IgD-negative memory B cell (primary cell): Measurements from ENCODE around the gene HSD3B1. TPM values are rescaled to one million over a fixed set of nuclear protein-coding genes. Genes with fewer than 3 reads are reported as not detected.
A peak's percentile ranks its signal among the peaks of the same experiment; 100 is the strongest.

Experiments used
- H3K27ac Mint-ChIP-seq, 3 donors: one replicate each; pipeline ENCODE4 v1.8.0; 2020 to 2022; ENCODE audit warnings: mild to moderate bottlenecking in 3 of 3, mixed read lengths in 3 of 3, moderate library complexity in 1 of 3
- H3K27me3 Mint-ChIP-seq: one replicate; pipeline ENCODE4 v1.8.0; 2021; ENCODE audit warnings: mixed read lengths
- H3K36me3 Mint-ChIP-seq: one replicate; pipeline ENCODE4 v1.8.0; 2020; ENCODE audit warnings: mild to moderate bottlenecking, mixed read lengths
- H3K4me1 Mint-ChIP-seq, 3 donors: one replicate each; pipeline ENCODE4 v1.8.0; 2020 to 2022; ENCODE audit warnings: mixed read lengths in 3 of 3, mild to moderate bottlenecking in 1 of 3
- H3K4me3 Mint-ChIP-seq, 4 donors: one replicate each; pipeline ENCODE4 v1.8.0; 2020 to 2022; ENCODE audit warnings: mild to moderate bottlenecking in 4 of 4, mixed read lengths in 4 of 4, moderate library complexity in 3 of 4
- H3K9me3 Mint-ChIP-seq, 3 donors: one replicate each; pipeline ENCODE4 v1.8.0; 2020 to 2021; ENCODE audit warnings: mixed read lengths in 3 of 3, mild to moderate bottlenecking in 1 of 3
- polyA plus RNA-seq: library from polyadenylated mRNA; unstranded; fragments of 300-500 nt; fragmentation: Illumina TruSeq; gene quantifications from one replicate; pipeline ENCODE4 v1.2.3, GENCODE V29; 2021

The HSD3B1 gene
- not detected for polyA plus RNA-seq

- Mint-ChIP-seq H3K36me3 (no peaks in the 10 kb centered on the region), H3K27ac (no peak within 1 kb of the TSS), H3K4me1 (no peaks in the 10 kb centered on the region), H3K4me3 (no peak within 1 kb of the TSS), H3K9me3 (peaks cover 0 to 2% (median 2%) of the 10 kb centered on the region in 3 donors), H3K27me3 (peaks cover 6% of the 10 kb centered on the region)
Observed at GRCh38 chr1:119506941-119507340, at the start of gene HSD3B1. TSS of gene HSD3B1 (plus strand) at chr1:119507210. CDS start at chr1:119507477, 267 bp downstream.

- H3K27ac Mint-ChIP-seq = no peak overlapping the region
- H3K4me1 Mint-ChIP-seq = no peaks in the 10 kb centered on the region
- peaks cover 0 to 11% (median 0%) of the 10 kb centered on the region in 3 donors for H3K9me3 Mint-ChIP-seq
- H3K36me3 Mint-ChIP-seq = peaks cover 3% of the 10 kb centered on the region
- H3K4me3 Mint-ChIP-seq = no peak overlapping the region
- H3K27me3 Mint-ChIP-seq = peaks cover 3% of the 10 kb centered on the region
Observed at GRCh38 chr1:119462964-119463363, 44.0 kb upstream of the HSD3B1 start.

GRCh38 chr1:119463569-119463968, 43.4 kb upstream of the HSD3B1 start:
- H3K27me3 Mint-ChIP-seq = peaks cover under 1% of the 10 kb centered on the region
- H3K4me1 Mint-ChIP-seq = no peaks in the 10 kb centered on the region
- peaks cover under 1% of the 10 kb centered on the region for H3K36me3 Mint-ChIP-seq
- no peak overlapping the region for H3K4me3 Mint-ChIP-seq
- H3K27ac Mint-ChIP-seq = no peak overlapping the region
- peaks cover 0 to 11% (median 0%) of the 10 kb centered on the region in 3 donors for H3K9me3 Mint-ChIP-seq

GRCh38 chr1:119466445-119466844, 40.6 kb upstream of the HSD3B1 start:
- H3K9me3 Mint-ChIP-seq = peaks cover 0 to 1% (median 0%) of the 10 kb centered on the region in 3 donors
- no peaks in the 10 kb centered on the region for H3K36me3 Mint-ChIP-seq
- H3K4me1 Mint-ChIP-seq = no peaks in the 10 kb centered on the region
- peaks cover 3% of the 10 kb centered on the region for H3K27me3 Mint-ChIP-seq
- H3K4me3 Mint-ChIP-seq = no peak overlapping the region
- no peak overlapping the region for H3K27ac Mint-ChIP-seq

GRCh38 chr1:119467219-119467618, 39.8 kb upstream of the HSD3B1 start:
- peaks cover 0 to 1% (median 0%) of the 10 kb centered on the region in 3 donors for H3K9me3 Mint-ChIP-seq
- no peak overlapping the region for H3K4me3 Mint-ChIP-seq
- no peaks in the 10 kb centered on the region for H3K4me1 Mint-ChIP-seq
- H3K27ac Mint-ChIP-seq = no peak overlapping the region
- no peaks in the 10 kb centered on the region for H3K36me3 Mint-ChIP-seq
- peaks cover 3% of the 10 kb centered on the region for H3K27me3 Mint-ChIP-seq

GRCh38 chr1:119467857-119468668, 38.9 kb upstream of the HSD3B1 start:
- Mint-ChIP-seq H3K36me3 (no peaks in the 10 kb centered on the region), H3K4me1 (no peaks in the 10 kb centered on the region), H3K27ac (no peak overlapping the region), H3K27me3 (peaks cover 3% of the 10 kb centered on the region), H3K9me3 (peaks cover 0 to 1% (median 0%) of the 10 kb centered on the region in 3 donors), H3K4me3 (no peak overlapping the region)

GRCh38 chr1:119469741-119470140, 37.3 kb upstream of the HSD3B1 start:
- H3K9me3 Mint-ChIP-seq = no peaks in the 10 kb centered on the region
- H3K27ac Mint-ChIP-seq = no peak overlapping the region
- H3K4me3 Mint-ChIP-seq = no peak overlapping the region
- H3K4me1 Mint-ChIP-seq = no peaks in the 10 kb centered on the region
- peaks cover 3% of the 10 kb centered on the region for H3K27me3 Mint-ChIP-seq
- H3K36me3 Mint-ChIP-seq = no peaks in the 10 kb centered on the region

- H3K9me3 Mint-ChIP-seq = no peaks in the 10 kb centered on the region
- H3K36me3 Mint-ChIP-seq = no peaks in the 10 kb centered on the region
- peaks cover 3% of the 10 kb centered on the region for H3K27me3 Mint-ChIP-seq
- H3K27ac Mint-ChIP-seq = no peak overlapping the region
- no peak overlapping the region for H3K4me3 Mint-ChIP-seq
- no peaks in the 10 kb centered on the region for H3K4me1 Mint-ChIP-seq
Observed at GRCh38 chr1:119470377-119470776, 36.6 kb upstream of the HSD3B1 start.

GRCh38 chr1:119470958-119471357, 36.1 kb upstream of the HSD3B1 start:
- Mint-ChIP-seq H3K4me1 (no peaks in the 10 kb centered on the region), H3K4me3 (no peak overlapping the region), H3K27ac (no peak overlapping the region), H3K9me3 (no peaks in the 10 kb centered on the region), H3K36me3 (no peaks in the 10 kb centered on the region), H3K27me3 (peaks cover 3% of the 10 kb centered on the region)

GRCh38 chr1:119471566-119471965, 35.4 kb upstream of the HSD3B1 start:
- Mint-ChIP-seq H3K27ac (no peak overlapping the region), H3K27me3 (peaks cover 4% of the 10 kb centered on the region), H3K36me3 (no peaks in the 10 kb centered on the region), H3K4me3 (no peak overlapping the region), H3K9me3 (no peaks in the 10 kb centered on the region), H3K4me1 (no peaks in the 10 kb centered on the region)

GRCh38 chr1:119472080-119472818, 34.8 kb upstream of the HSD3B1 start:
- no peaks in the 10 kb centered on the region for H3K9me3 Mint-ChIP-seq
- no peaks in the 10 kb centered on the region for H3K4me1 Mint-ChIP-seq
- peaks cover 4% of the 10 kb centered on the region for H3K27me3 Mint-ChIP-seq
- no peak overlapping the region for H3K27ac Mint-ChIP-seq
- no peaks in the 10 kb centered on the region for H3K36me3 Mint-ChIP-seq
- H3K4me3 Mint-ChIP-seq = no peak overlapping the region

- H3K4me3 Mint-ChIP-seq = no peak overlapping the region
- H3K36me3 Mint-ChIP-seq = no peaks in the 10 kb centered on the region
- no peaks in the 10 kb centered on the region for H3K4me1 Mint-ChIP-seq
- H3K27ac Mint-ChIP-seq = no peak overlapping the region
- H3K9me3 Mint-ChIP-seq = no peaks in the 10 kb centered on the region
- H3K27me3 Mint-ChIP-seq = peaks cover 4% of the 10 kb centered on the region
Observed at GRCh38 chr1:119472819-119473175, 34.2 kb upstream of the HSD3B1 start.

- Mint-ChIP-seq H3K4me1 (no peaks in the 10 kb centered on the region), H3K4me3 (peak overlapping the region in 1 of 4 donors; percentile 29), H3K9me3 (no peaks in the 10 kb centered on the region), H3K36me3 (no peaks in the 10 kb centered on the region), H3K27ac (no peak overlapping the region), H3K27me3 (peaks cover 3% of the 10 kb centered on the region)
Observed at GRCh38 chr1:119475866-119476439, 31.1 kb upstream of the HSD3B1 start.

GRCh38 chr1:119477710-119478109, 29.3 kb upstream of the HSD3B1 start:
- H3K27ac Mint-ChIP-seq = no peak overlapping the region
- H3K27me3 Mint-ChIP-seq = peaks cover 3% of the 10 kb centered on the region
- H3K4me3 Mint-ChIP-seq = no peak overlapping the region
- H3K36me3 Mint-ChIP-seq = no peaks in the 10 kb centered on the region
- H3K9me3 Mint-ChIP-seq = peaks cover 0 to 2% (median 0%) of the 10 kb centered on the region in 3 donors
- no peaks in the 10 kb centered on the region for H3K4me1 Mint-ChIP-seq

GRCh38 chr1:119480175-119480574, 26.8 kb upstream of the HSD3B1 start:
- no peaks in the 10 kb centered on the region for H3K4me1 Mint-ChIP-seq
- peaks cover 0 to 2% (median 0%) of the 10 kb centered on the region in 3 donors for H3K9me3 Mint-ChIP-seq
- no peak overlapping the region for H3K27ac Mint-ChIP-seq

More at GRCh38 chr1:119480175-119480574, 26.8 kb upstream of the HSD3B1 start:
- Mint-ChIP-seq H3K4me3 (no peak overlapping the region), H3K27me3 (peaks cover 3% of the 10 kb centered on the region), H3K36me3 (no peaks in the 10 kb centered on the region)
